ENCODE data around the gene POLE.

DNA sequence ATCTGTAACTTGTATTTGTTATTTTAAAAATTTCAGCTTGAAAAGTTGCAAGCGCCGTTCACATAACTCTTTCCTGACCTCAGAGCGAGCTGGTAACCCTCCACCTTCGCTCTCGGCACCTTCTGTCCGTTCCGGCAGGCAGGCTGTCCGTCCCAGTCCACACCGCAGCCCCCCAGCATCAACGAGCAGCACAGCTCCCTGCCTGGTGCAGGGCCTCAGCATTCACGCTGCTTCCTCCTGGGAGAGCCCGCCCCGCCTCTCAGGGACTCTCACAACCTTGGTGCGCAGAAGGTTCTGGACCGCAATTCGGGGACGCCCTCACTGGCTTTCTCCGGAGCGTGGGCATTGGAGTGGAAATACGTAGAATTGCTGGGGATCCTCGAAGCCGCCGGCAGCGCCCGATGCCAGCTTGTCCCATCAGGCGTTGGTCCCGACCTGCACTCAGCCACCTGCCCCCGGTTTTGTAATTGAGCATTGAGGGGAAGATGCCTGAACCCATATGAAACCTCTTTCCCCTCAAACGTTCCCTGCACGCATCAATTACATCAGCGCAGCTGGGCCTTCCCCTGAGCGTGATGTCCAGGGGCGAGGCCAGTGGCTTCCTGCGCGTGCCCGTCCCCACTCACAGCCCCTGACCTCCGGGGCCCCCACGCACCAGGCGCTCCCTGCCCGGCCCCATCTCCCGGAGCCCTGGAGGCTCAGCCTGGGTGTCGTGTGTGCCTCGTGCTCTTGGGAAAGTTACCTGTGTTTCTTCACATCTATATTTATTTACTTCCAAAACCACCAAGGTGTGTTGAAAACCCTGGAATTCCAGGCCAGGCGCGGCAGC, 95.8 kb downstream of the POLE start:
- TF ChIP-seq, protein P1, sequence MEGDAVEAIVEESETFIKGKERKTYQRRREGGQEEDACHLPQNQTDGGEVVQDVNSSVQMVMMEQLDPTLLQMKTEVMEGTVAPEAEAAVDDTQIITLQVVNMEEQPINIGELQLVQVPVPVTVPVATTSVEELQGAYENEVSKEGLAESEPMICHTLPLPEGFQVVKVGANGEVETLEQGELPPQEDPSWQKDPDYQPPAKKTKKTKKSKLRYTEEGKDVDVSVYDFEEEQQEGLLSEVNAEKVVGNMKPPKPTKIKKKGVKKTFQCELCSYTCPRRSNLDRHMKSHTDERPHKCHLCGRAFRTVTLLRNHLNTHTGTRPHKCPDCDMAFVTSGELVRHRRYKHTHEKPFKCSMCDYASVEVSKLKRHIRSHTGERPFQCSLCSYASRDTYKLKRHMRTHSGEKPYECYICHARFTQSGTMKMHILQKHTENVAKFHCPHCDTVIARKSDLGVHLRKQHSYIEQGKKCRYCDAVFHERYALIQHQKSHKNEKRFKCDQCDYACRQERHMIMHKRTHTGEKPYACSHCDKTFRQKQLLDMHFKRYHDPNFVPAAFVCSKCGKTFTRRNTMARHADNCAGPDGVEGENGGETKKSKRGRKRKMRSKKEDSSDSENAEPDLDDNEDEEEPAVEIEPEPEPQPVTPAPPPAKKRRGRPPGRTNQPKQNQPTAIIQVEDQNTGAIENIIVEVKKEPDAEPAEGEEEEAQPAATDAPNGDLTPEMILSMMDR (IDR thresholded peaks at IDR 0.05), result no peak
- no peak for TF ChIP-seq POLR2A (IDR thresholded peaks at IDR 0.05)
- TF ChIP-seq EP300 (IDR thresholded peaks at IDR 0.05), result no peak
